IPS DF 6.9 (cell line): ENCODE data around the gene LINC01488.

ENCODE experiments used
- DNase-seq: peaks from one replicate; pipeline ENCODE4 v3.0.0-alpha.2; 2013; ENCODE audit warnings: low read depth, low spot score
- H3K27ac ChIP-seq: one replicate; pipeline ENCODE4 v1.5.1; 2013; ENCODE audit warnings: low read length, control low read depth
- H3K27me3 ChIP-seq: 2 replicates; pipeline ENCODE4 v1.6.1; 2013; ENCODE audit warnings: mild to moderate bottlenecking, low read length; ENCODE audit not compliant: control insufficient read depth, insufficient read depth
- H3K36me3 ChIP-seq: 2 replicates; pipeline ENCODE4 v1.6.1; 2013; ENCODE audit warnings: low read length; ENCODE audit not compliant: control insufficient read depth, insufficient read depth
- H3K4me1 ChIP-seq: 2 replicates; pipeline ENCODE4 v1.6.1; 2013; ENCODE audit warnings: low read length; ENCODE audit not compliant: control insufficient read depth, insufficient read depth
- H3K4me3 ChIP-seq: 2 replicates; pipeline ENCODE4 v1.5.1; 2013; ENCODE audit warnings: mild to moderate bottlenecking, low read length
- H3K9me3 ChIP-seq: 2 replicates; pipeline ENCODE4 v1.6.1; 2013; ENCODE audit warnings: low read length, inconsistent platforms; ENCODE audit not compliant: control insufficient read depth, insufficient read depth
- WGBS: extraction: QIAGEN DNeasy Blood & Tissue Kit; methylation state at CpG from one replicate; pipeline ENCODE4 v1.1.7; 2013; ENCODE audit warnings: mixed read lengths, missing lambda C conversion rate; ENCODE audit not compliant: insufficient read length, insufficient coverage; 5-methylcytosine and 5-hydroxymethylcytosine counted together

Gene LINC01488

DNA sequence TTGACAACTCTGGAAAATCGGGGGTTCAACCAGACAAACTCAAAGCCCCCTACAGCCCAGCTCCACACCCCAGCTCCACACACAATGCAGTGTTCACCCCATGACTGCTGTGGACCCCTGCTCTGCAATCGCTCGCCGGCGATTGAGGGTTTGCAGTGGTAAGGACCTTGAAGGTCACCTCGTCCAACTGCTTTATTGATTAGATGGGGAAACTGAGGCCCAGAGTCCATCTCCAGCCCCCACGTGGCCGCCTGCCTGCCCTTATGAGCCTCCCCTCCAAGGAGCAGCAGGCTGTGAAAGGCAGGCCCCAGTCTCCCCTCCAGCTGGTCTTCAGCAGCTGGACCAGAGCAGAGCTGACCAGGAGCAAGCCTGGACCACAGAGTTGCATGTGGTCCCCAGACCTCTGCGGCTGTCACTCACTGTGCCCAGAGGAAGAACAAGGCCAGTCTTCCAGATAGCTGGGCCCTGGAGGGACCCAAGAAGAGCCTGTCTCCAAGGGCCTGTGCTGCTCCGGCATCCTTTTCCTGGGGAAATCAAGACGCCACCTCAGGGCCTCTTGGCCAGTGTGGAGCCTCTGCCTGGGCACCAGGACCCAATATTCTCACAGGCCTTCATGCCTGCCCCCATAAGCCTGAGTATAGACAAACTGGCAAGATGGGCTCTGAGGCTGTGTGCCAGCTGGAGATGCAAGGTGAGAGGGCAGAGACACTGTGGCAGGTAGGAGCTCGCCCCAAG, 8.8 kb upstream of the LINC01488 start:
- WGBS, result no CpG with 5 or more reads among the region's 12 CpGs
- no peaks in the 10 kb centered on the region for H3K27me3 ChIP-seq
- no peaks in the 10 kb centered on the region for H3K9me3 ChIP-seq

DNA sequence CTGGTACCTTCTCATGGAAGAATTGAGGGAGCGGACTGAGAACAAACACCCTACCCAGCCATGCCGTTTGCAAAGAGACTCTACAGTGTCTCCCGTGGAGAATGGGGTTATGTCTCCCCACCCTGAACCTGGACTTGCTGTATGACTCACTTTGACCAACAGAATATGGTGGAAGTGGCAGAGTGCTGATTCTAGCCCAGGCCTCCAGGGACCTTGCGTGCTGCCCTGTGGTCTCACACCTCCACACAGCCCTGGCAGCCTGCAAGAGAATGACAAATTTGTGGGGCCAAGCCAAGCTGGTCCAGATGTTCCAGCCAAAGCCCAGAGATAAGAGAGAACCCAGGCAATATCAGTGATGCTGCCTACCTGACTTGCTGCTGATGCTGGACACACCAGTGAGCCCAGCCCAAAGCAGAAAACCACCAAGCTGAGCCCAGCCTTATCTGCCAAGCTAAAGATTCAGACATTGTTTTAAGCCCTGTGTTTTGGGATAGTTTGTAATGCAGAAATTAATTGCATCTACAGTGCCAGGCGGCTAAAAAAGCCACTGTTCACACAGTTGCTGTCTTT, 8.1 kb upstream of the LINC01488 start:
- Histone ChIP-seq H3K9me3 (no peaks in the 10 kb centered on the region), H3K4me1 (peaks cover 13% of the 10 kb centered on the region), H3K27me3 (no peaks in the 10 kb centered on the region), H3K4me3 (no peak overlapping the region), H3K27ac (no peak overlapping the region), H3K36me3 (no peaks in the 10 kb centered on the region)
- no CpG with 5 or more reads among the region's 5 CpGs for WGBS
- no peak for DNase-seq

More for the DNA sequence above, 8.8 kb upstream of the LINC01488 start:
- no peak for DNase-seq
- H3K4me3 ChIP-seq, result no peak overlapping the region
- no peaks in the 10 kb centered on the region for H3K36me3 ChIP-seq
- peaks cover 13% of the 10 kb centered on the region for H3K4me1 ChIP-seq
- no peak overlapping the region for H3K27ac ChIP-seq

DNA sequence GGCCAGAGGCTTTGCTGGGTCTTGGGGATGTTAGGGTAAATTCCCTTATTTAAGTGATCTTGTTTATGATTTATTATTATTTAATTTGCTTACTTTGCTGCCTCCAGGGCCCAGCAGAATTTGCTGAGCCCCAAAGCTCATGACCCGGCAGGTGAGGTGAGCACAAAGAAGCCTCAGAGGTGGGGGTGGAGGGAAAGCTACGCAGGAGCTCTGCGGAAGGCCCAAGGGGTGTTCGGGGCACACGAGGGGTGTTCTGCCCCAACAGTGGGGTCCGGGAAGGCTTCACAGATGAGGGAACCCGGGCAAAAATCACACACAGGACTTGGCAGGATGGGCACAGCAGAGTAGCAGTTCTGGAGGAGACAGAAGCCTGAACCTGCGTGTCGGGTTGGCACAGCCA, 6.7 kb upstream of the LINC01488 start:
- peaks cover 13% of the 10 kb centered on the region for H3K4me1 ChIP-seq
- H3K27ac ChIP-seq, result no peak overlapping the region
- no peak overlapping the region for H3K4me3 ChIP-seq
- no CpG with 5 or more reads among the region's 9 CpGs for WGBS
- H3K27me3 ChIP-seq, result no peaks in the 10 kb centered on the region
- H3K9me3 ChIP-seq, result no peaks in the 10 kb centered on the region
- no peaks in the 10 kb centered on the region for H3K36me3 ChIP-seq
- no peak for DNase-seq

DNA sequence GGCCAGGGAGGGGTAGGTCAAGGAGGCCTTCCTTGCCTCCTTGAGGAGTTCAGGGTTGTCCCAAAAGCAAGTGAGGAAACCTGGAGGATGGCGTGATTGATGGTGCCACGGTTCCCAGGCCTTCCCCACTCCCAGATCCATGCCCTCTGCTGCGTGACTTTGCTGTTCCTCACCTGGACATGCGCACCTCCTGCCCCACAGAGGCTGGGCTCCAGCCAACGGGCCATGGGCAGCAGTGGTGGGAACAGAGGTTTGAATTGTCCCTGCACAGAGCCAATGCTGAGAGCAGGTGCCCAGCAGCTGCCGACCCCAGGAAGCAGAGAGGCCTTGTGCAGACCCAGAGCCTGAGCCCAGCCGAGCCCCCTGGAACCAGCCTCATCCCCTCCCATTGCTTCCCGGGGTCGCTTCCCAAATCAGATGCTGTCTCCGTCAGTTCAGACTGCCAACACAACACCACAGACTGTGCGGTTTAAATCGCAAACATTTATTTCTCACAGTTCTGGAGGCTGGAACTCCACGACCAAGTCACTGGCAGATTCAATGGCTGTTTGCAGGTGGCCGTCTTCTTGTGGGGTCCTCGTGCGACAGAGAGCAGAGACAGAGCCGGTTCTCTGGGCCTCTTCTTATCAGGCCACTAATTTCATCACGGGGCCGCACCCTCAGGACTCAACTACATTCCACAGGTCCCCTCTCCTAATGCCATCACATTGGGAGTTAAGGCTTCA, 6.2 kb upstream of the LINC01488 start:
- H3K9me3 ChIP-seq, result no peaks in the 10 kb centered on the region
- no peak overlapping the region for H3K27ac ChIP-seq
- no peaks in the 10 kb centered on the region for H3K36me3 ChIP-seq
- DNase-seq, result no peak
- no peaks in the 10 kb centered on the region for H3K27me3 ChIP-seq
- no CpG with 5 or more reads among the region's 19 CpGs for WGBS
- no peak overlapping the region for H3K4me3 ChIP-seq
- peaks cover 13% of the 10 kb centered on the region for H3K4me1 ChIP-seq

DNA sequence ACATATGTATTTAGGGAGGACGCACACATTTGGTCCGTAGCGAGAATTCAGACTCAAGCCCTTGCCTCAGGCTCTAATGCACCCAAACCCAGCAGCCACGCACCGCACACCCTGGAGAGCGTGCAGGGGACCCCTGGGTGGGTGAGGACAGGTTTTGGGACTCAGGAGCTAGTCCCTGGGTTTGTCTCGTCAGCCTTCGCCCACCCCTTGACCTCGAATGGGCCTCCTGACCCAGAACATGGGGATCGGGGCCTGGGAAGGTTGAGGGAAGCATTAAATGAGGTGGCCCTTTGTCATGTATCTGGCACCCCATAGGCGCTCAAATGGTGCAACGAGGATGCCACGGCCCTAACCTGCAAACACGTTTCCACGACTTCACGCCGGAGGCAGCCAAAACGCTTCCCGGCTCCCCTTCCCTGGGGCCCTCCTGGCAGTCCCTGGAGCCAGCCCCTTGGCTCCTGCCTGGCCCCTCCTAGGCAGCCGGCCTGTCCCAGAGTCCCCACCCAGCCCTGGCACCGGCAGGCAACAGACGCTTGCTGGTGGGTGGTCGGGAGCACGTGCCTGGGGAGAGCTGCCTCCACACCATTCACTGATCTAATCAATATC, 5.5 kb upstream of the LINC01488 start:
- H3K27ac ChIP-seq, result no peak overlapping the region
- no CpG with 5 or more reads among the region's 24 CpGs for WGBS

DNA sequence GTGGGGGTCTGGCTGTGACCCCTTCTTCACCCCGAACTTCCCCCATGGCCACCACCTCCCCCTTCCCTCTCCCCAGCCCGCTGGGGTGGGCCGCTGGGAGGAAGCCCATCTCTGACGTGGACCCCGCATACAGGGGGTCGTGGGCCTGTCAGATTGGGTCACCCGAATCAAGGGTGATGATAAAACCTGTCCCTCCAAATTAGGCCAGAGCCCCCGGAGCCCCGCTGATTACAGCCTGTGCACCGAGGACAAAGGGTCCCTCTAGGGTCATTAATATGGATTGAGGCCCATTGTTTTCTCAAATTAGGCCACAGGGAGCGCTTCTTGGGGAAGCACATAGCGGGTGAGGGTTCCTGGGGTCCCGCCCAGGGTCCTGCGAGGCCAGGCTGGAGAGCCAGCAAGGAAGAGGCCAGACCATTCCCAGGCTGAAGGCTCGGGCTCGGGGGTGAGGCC, 4.9 kb upstream of the LINC01488 start:
- Histone ChIP-seq H3K27ac (no peak overlapping the region), H3K4me3 (no peak overlapping the region), H3K9me3 (no peaks in the 10 kb centered on the region), H3K27me3 (no peaks in the 10 kb centered on the region), H3K4me1 (peaks cover 13% of the 10 kb centered on the region), H3K36me3 (no peaks in the 10 kb centered on the region)
- no CpG with 5 or more reads among the region's 16 CpGs for WGBS
- no peak for DNase-seq

More for the DNA sequence above, 5.5 kb upstream of the LINC01488 start:
- no peaks in the 10 kb centered on the region for H3K27me3 ChIP-seq
- no peak overlapping the region for H3K4me3 ChIP-seq
- H3K9me3 ChIP-seq, result no peaks in the 10 kb centered on the region
- no peak for DNase-seq
- H3K4me1 ChIP-seq, result peaks cover 13% of the 10 kb centered on the region
- H3K36me3 ChIP-seq, result no peaks in the 10 kb centered on the region

DNA sequence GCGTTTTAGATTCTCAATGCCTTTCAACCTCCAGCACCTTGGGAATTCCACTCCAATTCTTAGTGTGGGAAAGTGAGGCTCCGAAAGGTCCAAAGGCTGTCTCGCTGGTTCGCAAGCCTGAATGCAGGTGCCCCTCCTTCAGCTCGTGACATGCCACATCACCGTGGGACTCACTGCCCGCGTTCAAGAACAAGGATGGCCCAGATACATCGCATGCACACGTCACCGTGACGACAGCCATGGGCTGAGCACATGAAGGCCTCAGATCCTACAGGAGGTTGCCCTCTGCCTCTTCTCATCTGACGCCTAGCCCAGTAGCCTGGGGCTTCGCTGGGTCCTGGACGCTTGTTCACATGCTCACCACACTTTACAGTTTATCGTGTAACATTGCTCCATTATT, 4.4 kb upstream of the LINC01488 start:
- WGBS, result no CpG with 5 or more reads among the region's 16 CpGs
- H3K4me1 ChIP-seq, result peaks cover 11% of the 10 kb centered on the region
- no peaks in the 10 kb centered on the region for H3K9me3 ChIP-seq
- no peaks in the 10 kb centered on the region for H3K27me3 ChIP-seq
- no peak overlapping the region for H3K27ac ChIP-seq
- no peaks in the 10 kb centered on the region for H3K36me3 ChIP-seq
- no peak overlapping the region for H3K4me3 ChIP-seq
- DNase-seq, result no peak

DNA sequence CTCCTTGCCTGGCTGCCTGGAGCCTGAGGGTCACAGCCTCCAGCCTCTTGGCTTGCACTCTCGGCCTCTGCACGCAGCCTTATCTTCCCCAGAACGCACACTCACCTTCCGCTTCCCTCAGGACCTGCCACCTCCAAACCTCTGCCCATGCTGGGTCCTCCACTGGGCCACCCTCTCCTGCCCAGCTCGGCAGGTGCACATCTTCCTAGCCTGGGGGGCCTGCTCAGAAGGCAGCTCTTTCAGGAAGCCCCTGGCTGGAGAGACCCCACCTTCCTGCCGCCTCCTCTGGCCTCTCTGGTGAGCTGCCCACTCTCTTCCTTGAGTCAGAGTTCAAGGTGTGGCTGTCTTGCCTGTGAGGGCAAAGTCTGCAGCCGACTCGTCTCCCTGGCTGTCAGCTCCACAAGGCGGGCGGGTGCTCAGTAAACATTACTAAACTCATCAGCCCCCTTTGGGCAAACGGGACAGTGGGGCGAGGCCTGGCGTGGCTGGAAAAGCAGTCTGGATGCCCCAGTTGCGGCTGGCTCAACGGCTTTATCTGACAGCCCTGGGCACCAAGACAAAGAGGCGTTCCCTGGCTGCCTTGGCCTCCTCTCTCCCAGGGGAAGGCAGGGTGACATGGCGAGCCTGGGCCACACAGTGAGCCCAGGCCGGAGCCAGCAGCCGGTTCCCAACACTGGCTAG, 1.7 kb upstream of the LINC01488 start:
- Histone ChIP-seq H3K36me3 (no peaks in the 10 kb centered on the region), H3K4me1 (peaks cover 13% of the 10 kb centered on the region), H3K27me3 (no peaks in the 10 kb centered on the region), H3K27ac (no peak overlapping the region), H3K4me3 (no peak overlapping the region), H3K9me3 (no peaks in the 10 kb centered on the region)
- DNase-seq, result no peak
- no CpG with 5 or more reads among the region's 19 CpGs for whole genome bisulfite sequencing

DNA sequence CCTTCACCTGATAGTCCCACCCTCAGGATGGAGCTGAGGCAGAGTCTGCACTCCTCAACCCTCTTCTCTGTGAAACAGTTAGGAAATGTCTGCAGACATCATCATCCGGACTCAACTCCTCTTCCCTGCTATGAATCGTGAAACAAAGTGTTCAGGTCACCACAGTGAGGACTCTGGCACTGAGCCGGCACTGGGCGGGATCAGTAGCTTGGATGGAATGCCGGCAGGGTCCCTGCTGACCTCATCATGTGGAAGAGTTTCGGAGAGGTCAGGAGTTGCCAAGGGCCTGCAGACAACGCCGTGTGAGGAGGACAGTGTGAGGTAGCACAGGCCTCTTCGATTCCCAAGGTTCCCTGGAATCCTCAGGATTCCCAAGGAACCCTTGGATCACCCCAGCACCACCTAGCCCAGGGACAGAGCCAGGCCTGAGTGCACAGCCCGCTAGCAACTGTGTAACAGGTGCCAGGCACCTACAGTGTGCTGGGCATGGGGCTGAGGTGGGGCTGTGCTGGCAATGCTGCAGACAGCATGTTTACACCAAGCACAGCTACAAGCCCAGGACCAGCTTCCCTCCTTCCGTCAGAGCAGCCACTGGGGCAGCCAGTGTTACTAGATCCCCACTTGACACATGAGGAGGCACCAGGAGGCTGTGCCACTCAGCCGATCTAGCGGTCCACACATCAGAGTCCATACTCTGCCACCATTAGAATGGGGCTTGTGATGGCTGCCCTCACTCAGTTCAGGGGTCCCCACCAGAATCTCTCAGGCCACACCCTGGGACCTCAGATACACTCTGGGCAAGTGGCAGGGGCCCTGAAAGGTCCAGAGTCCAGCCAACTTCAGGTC, 693 bp upstream of the LINC01488 start:
- H3K36me3 ChIP-seq, result no peaks in the 10 kb centered on the region; the same call in 1 of the 2 replicates
- no peak for DNase-seq
- WGBS, result no CpG with 5 or more reads among the region's 13 CpGs
- H3K9me3 ChIP-seq, result no peaks in the 10 kb centered on the region
- H3K27ac ChIP-seq, result no peak overlapping the region
- H3K4me3 ChIP-seq, result no peak overlapping the region
- no peaks in the 10 kb centered on the region for H3K27me3 ChIP-seq
- peaks cover 14% of the 10 kb centered on the region for H3K4me1 ChIP-seq
